Smooth muscle cell (in vitro differentiated cells): Measurements from ENCODE around the gene ARHGEF28. TPM values are rescaled to one million over a fixed set of nuclear protein-coding genes. Genes with fewer than 3 reads are reported as not detected.

Experiments used
- DNase-seq: peaks from one replicate; lab custom pipeline; 2025; ENCODE audit not compliant: unreplicated experiment; lab: John Stamatoyannopoulos, UW
- H2AFZ ChIP-seq: fragments of 200-600 bp; sonication (generic); 2 replicates; pipeline ENCODE4 v1.6.0; 2016; ENCODE audit warnings: antibody characterized with exemption, low read depth, mild to moderate bottlenecking
- H3F3A ChIP-seq: fragments of 200-600 bp; sonication (generic); 2 replicates; pipeline ENCODE4 v1.6.0; 2017; ENCODE audit warnings: antibody characterized with exemption, low read depth
- H3K27ac ChIP-seq: fragments of 200-600 bp; sonication (generic); 2 replicates; pipeline ENCODE4 v1.5.1; 2016; ENCODE audit warnings: low read depth, mild to moderate bottlenecking
- H3K27me3 ChIP-seq: fragments of 200-600 bp; sonication (generic); 2 replicates; pipeline ENCODE4 v1.6.1; 2016; ENCODE audit warnings: low read depth, mild to moderate bottlenecking
- H3K36me3 ChIP-seq: fragments of 200-600 bp; sonication (generic); 2 replicates; pipeline ENCODE4 v1.5.1; 2016; ENCODE audit warnings: low read depth
- H3K4me1 ChIP-seq: fragments of 200-600 bp; sonication (generic); 2 replicates; pipeline ENCODE4 v1.5.1; 2016; ENCODE audit warnings: low read depth
- H3K4me2 ChIP-seq: fragments of 200-600 bp; sonication (generic); 2 replicates; pipeline ENCODE4 v1.6.0; 2016; ENCODE audit warnings: mild to moderate bottlenecking
- H3K4me3 ChIP-seq: fragments of 200-600 bp; sonication (generic); 2 replicates; pipeline ENCODE4 v1.5.1; 2016; ENCODE audit warnings: mild to moderate bottlenecking
- H3K79me2 ChIP-seq: fragments of 200-600 bp; sonication (generic); 2 replicates; pipeline ENCODE4 v1.6.0; 2016; ENCODE audit warnings: low read depth, mild to moderate bottlenecking
- H3K9ac ChIP-seq: fragments of 200-600 bp; sonication (generic); 2 replicates; pipeline ENCODE4 v1.6.0; 2016; ENCODE audit warnings: low read depth
- H3K9me3 ChIP-seq: fragments of 200-600 bp; sonication (generic); replicated peaks from 2 replicates; pipeline ENCODE4 v1.5.1; 2016; ENCODE audit warnings: low read depth
- H4K20me1 ChIP-seq: fragments of 200-600 bp; sonication (generic); 2 replicates; pipeline ENCODE4 v1.6.0; 2016; ENCODE audit warnings: low read depth
- WGBS: methylation state at CpG from one replicate; pipeline ENCODE4 v1.1.7; 2016; ENCODE audit warnings: low lambda C conversion rate; 5-methylcytosine and 5-hydroxymethylcytosine counted together
- polyA plus RNA-seq: library from polyadenylated mRNA; unstranded; fragments of >200 nt; fragmentation: Nextera tagmentation; extraction: Ambion mirVana; gene quantifications from 2 replicates; pipeline ENCODE4 v1.2.1, GENCODE V29; 2016
- total RNA-seq: library from RNA; depleted of rRNA; stranded (reverse); fragments of >200 nt; gene quantifications from 2 replicates; pipeline ENCODE4 v1.2.3, GENCODE V29; 2014
- TF ChIP-seq, protein P1 (sequence below): fragments of 200-600 bp; sonication (generic); IDR thresholded peaks from 2 replicates; pipeline ENCODE4 v1.5.1; 2017; ENCODE audit warnings: borderline replicate concordance, mild to moderate bottlenecking, antibody characterized with exemption; ENCODE audit not compliant: insufficient read depth, poor library complexity, severe bottlenecking

Gene ARHGEF28
- total and polyA plus RNA-seq, 2 experiments from 2014 or later = 0.19 to 0.90 TPM

- Histone ChIP-seq H3K9me3 (no peaks in the 10 kb centered on the region), H3K9ac (no peak overlapping the region), H3K4me3 (no peak overlapping the region), H3K79me2 (no peaks in the 10 kb centered on the region), H2AFZ (no peak overlapping the region), H3K4me1 (peaks cover 11% of the 10 kb centered on the region), H3K27me3 (no peaks in the 10 kb centered on the region), H3F3A (peaks cover 3% of the 10 kb centered on the region), H3K27ac (no peak overlapping the region), H3K4me2 (no peak overlapping the region), H4K20me1 (no peaks in the 10 kb centered on the region), H3K36me3 (no peaks in the 10 kb centered on the region)
- DNase-seq = no peak
- TF ChIP-seq, protein P1, sequence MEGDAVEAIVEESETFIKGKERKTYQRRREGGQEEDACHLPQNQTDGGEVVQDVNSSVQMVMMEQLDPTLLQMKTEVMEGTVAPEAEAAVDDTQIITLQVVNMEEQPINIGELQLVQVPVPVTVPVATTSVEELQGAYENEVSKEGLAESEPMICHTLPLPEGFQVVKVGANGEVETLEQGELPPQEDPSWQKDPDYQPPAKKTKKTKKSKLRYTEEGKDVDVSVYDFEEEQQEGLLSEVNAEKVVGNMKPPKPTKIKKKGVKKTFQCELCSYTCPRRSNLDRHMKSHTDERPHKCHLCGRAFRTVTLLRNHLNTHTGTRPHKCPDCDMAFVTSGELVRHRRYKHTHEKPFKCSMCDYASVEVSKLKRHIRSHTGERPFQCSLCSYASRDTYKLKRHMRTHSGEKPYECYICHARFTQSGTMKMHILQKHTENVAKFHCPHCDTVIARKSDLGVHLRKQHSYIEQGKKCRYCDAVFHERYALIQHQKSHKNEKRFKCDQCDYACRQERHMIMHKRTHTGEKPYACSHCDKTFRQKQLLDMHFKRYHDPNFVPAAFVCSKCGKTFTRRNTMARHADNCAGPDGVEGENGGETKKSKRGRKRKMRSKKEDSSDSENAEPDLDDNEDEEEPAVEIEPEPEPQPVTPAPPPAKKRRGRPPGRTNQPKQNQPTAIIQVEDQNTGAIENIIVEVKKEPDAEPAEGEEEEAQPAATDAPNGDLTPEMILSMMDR = no peak
- WGBS = 78% methylated on average over 3 of the region's 3 CpGs
Observed at GRCh38 chr5:73967347-73967746, 341.4 kb downstream of the ARHGEF28 start.

GRCh38 chr5:73968246-73968645 lies 342.2 kb downstream of the ARHGEF28 start:
- H3K4me3 ChIP-seq = no peak overlapping the region

GRCh38 chr5:73968729-73969128 lies 342.7 kb downstream of the ARHGEF28 start:
- H3K27ac ChIP-seq = no peak overlapping the region
- peak overlapping the region; percentile 33 for H3K4me2 ChIP-seq
- 40% methylated on average over 8 of the region's 8 CpGs for WGBS
- no peak overlapping the region for H2AFZ ChIP-seq
- H3K79me2 ChIP-seq = no peaks in the 10 kb centered on the region
- H3K36me3 ChIP-seq = no peaks in the 10 kb centered on the region
- no peaks in the 10 kb centered on the region for H4K20me1 ChIP-seq
- peaks cover 11% of the 10 kb centered on the region for H3K4me1 ChIP-seq
- H3K9me3 ChIP-seq = no peaks in the 10 kb centered on the region
- no peak overlapping the region for H3K9ac ChIP-seq
- no peaks in the 10 kb centered on the region for H3K27me3 ChIP-seq
- DNase-seq = no peak
- TF ChIP-seq, protein P1 = no peak
- no peak overlapping the region for H3K4me3 ChIP-seq
- H3F3A ChIP-seq = peaks cover 3% of the 10 kb centered on the region

More at GRCh38 chr5:73968246-73968645, 342.2 kb downstream of the ARHGEF28 start:
- no peak overlapping the region for H3K9ac ChIP-seq
- DNase-seq = no peak
- no peaks in the 10 kb centered on the region for H3K27me3 ChIP-seq
- TF ChIP-seq, protein P1 = no peak
- no peaks in the 10 kb centered on the region for H4K20me1 ChIP-seq
- H3K9me3 ChIP-seq = no peaks in the 10 kb centered on the region
- peaks cover 11% of the 10 kb centered on the region for H3K4me1 ChIP-seq
- H2AFZ ChIP-seq = no peak overlapping the region
- no peaks in the 10 kb centered on the region for H3K36me3 ChIP-seq
- 86% methylated on average over 2 of the region's 2 CpGs for WGBS
- H3F3A ChIP-seq = peaks cover 3% of the 10 kb centered on the region
- H3K27ac ChIP-seq = no peak overlapping the region
- no peak overlapping the region for H3K4me2 ChIP-seq
- no peaks in the 10 kb centered on the region for H3K79me2 ChIP-seq
